Upper lobe of left lung (tissue), 6 donors: ENCODE measurements around the gene SLC39A13. TPM values are rescaled to one million over a fixed set of nuclear protein-coding genes. Genes with fewer than 3 reads are reported as not detected.

Experiments used
- small RNA-seq, 4 donors: library from RNA; depleted of rRNA; stranded (forward); fragments of <200 nt; gene quantifications; one replicate each; pipeline ENCODE3, GENCODE V24; 2016
- total RNA-seq, 6 donors: library from RNA; depleted of rRNA in 4 of 6; stranded (reverse); fragments of >200 nt in 4 of 6; gene quantifications; one replicate each; pipeline versions ENCODE4 v1.1.0 to v1.2.1, GENCODE V29; 2016 to 2021
- donor health status: DM: no; HTN: no; CAD: no; lungs with moderate emphysema.
- donor health status: DM: no; HTN: yes; CAD: no; lungs with severe emphysema.

Gene SLC39A13
- total RNA-seq, 6 donors from 2014 or later: 47.9 to 98.8 (median 62.8) TPM

Small RNAs within 50 kb of the gene (small RNA-seq; reads per million reads assigned to genes)
- gene MIR4487: 0 reads per million in 4 donors

Other genes starting within 250 kb of the SLC39A13 start
- gene ARFGAP2, start 231.7 kb upstream of the SLC39A13 start, total RNA-seq: 100 to 1,000 TPM in 4 of 6 donors, 10 to 100 TPM in 2; 93.6 to 257 (median 110) TPM
- gene PACSIN3, start 222.2 kb upstream of the SLC39A13 start, total RNA-seq: 10 to 100 TPM; 26.8 to 97.4 (median 52.8) TPM
- 100 to 1,000 TPM in 1 of 6 donors, 10 to 100 TPM in 5; 18.2 to 107 (median 47.1) TPM for gene DDB2, start 193.6 kb upstream of the SLC39A13 start, total RNA-seq
- 10 to 100 TPM; 37.0 to 78.6 (median 46.5) TPM for gene ACP2, start 159.8 kb upstream of the SLC39A13 start, total RNA-seq
- gene NR1H3, start 150.6 kb upstream of the SLC39A13 start, total RNA-seq: 100 to 1,000 TPM in 2 of 6 donors, 10 to 100 TPM in 4; 37.3 to 367 (median 49.2) TPM
- gene MADD, start 138.5 kb upstream of the SLC39A13 start, total RNA-seq: 100 to 1,000 TPM in 1 of 6 donors, 10 to 100 TPM in 5; 39.6 to 129 (median 47.9) TPM
- gene MYBPC3, start 55.9 kb upstream of the SLC39A13 start, total RNA-seq: 1 to 10 TPM in 3 of 6 donors, under 1 TPM in 2, not detected in 1; 0.61 to 1.8 (median 1.0) TPM
- gene SPI1, start 30.0 kb upstream of the SLC39A13 start, total RNA-seq: 100 to 1,000 TPM in 5 of 6 donors, 10 to 100 TPM in 1; 52.8 to 275 (median 179) TPM
- 100 to 1,000 TPM in 3 of 6 donors, 10 to 100 TPM in 3; 70.1 to 116 (median 99.8) TPM for gene PSMC3, start 17.8 kb downstream of the SLC39A13 start, total RNA-seq
- 1 to 10 TPM in 2 of 6 donors, under 1 TPM in 1, not detected in 3; 0.30 to 1.1 (median 1.0) TPM for gene RAPSN, start 40.5 kb downstream of the SLC39A13 start, total RNA-seq
- 100 to 1,000 TPM in 3 of 6 donors, 10 to 100 TPM in 3; 82.7 to 194 (median 113) TPM for gene CELF1, start 144.5 kb downstream of the SLC39A13 start, total RNA-seq
- gene PTPMT1, start 157.0 kb downstream of the SLC39A13 start, total RNA-seq: 100 to 1,000 TPM in 2 of 6 donors, 10 to 100 TPM in 4; 69.1 to 188 (median 89.9) TPM
- 10 to 100 TPM in 5 of 6 donors, 1 to 10 TPM in 1; 3.1 to 22.2 (median 17.4) TPM for gene KBTBD4, start 170.4 kb downstream of the SLC39A13 start, total RNA-seq
- gene NDUFS3, start 170.5 kb downstream of the SLC39A13 start, total RNA-seq: 10 to 100 TPM; 42.5 to 92.6 (median 72.2) TPM
- gene FAM180B, start 178.1 kb downstream of the SLC39A13 start, total RNA-seq: under 1 TPM in 2 of 6 donors, not detected in 4; 0.14 to 0.30 TPM
- gene C1QTNF4, start 185.8 kb downstream of the SLC39A13 start, total RNA-seq: 1 to 10 TPM in 1 of 6 donors, under 1 TPM in 3, not detected in 2; 0.46 to 2.1 (median 0.78) TPM
- 10 to 100 TPM; 21.0 to 61.3 (median 35.6) TPM for gene MTCH2, start 234.0 kb downstream of the SLC39A13 start, total RNA-seq